Stimulated activated CD8-positive, alpha-beta memory T cell treated with anti-CD3 and anti-CD28 coated beads, Interleukin-2, amount 100 ng/mL, for 48 hours (primary cell): ENCODE measurements around the gene HMX1.

Experiments used
- DNase-seq, 2 donors: peaks; one replicate each; pipeline ENCODE4 v3.0.0-alpha.2; 2020; ENCODE audit warnings: low read depth in 2 of 2

Gene HMX1

DNA sequence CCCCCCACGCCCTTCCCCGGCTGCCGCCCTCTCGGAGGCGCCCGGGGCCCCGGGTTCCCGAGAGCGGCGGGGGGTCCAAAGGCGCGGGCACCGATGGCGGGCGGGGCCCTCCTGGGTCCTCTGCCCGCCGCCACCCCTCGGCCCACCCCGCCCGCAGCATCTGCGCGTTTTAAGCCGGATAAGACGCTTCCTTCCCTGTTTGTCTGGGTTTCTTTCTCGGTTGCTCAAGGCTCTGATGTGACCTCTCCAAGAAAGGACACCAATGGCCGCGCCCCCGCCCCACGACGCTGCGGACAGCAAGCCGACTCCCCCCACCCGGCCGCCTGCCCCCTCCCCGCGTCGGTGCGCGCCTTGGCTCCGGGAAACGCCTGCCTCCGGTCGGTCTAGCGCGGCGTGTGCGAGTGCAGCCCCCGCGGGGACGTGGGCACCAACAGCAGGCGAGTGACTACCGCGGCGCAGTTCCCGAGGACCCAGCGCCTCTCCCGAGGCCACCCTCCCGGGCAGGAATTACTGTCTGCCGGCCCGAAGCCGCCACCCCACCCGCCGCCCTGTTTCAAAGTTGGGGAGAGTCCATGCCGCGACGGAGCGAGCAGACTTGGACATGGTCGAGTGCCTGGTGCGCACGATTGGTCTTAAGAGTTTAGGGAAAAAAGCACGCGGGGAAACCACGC, 21.1 kb upstream of the HMX1 start:
- DNase-seq, result no peak

GRCh38 chr4:8891646-8892555, 20.3 kb upstream of the HMX1 start:
- no peak for DNase-seq

- DNase-seq, result no peak
Observed at GRCh38 chr4:8891255-8891645, 19.6 kb upstream of the HMX1 start.

DNA sequence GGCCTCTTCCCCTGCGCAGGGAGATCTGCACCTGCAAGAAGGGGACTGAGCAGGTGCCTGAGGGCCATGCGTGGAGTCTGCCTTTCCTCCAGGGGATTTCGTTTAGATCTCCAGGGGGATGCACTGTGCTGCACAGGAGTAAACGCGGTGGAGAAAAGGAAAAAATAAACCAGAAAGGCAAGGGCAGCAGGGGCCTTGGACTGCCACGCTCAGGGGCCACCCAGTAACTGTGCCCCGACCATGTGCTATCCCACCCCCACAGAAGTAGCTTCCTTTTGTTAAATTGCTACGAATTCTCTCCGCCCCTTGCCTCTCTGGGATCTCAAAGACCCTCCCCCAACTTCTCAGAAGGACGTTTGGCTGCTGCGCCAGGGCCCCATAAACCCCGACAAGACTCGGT, 17.2 kb upstream of the HMX1 start:
- DNase-seq, result no peak

- no peak for DNase-seq
Observed at GRCh38 chr4:8886612-8887406, 15.2 kb upstream of the HMX1 start.

DNA sequence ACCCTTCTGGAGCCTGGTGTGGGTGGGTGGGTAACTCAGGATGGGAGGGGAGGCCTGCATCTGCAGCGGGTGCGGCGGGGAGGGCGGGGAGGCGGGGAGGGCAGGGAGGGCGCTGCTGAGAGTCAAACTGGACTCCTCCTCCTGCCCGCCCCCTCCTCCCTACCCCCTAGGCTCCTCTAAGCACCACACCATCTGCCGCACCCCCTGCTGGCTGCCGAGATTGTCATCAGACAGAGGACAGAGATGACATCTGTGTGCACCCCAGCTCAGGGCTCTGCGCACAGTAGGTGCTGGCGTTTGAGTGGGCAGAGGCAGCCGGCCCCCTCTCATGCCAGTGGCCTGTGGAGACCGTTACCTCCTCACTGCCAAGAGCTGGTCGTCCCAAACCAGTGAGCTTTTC, 10.6 kb upstream of the HMX1 start:
- DNase-seq, result no peak

DNA sequence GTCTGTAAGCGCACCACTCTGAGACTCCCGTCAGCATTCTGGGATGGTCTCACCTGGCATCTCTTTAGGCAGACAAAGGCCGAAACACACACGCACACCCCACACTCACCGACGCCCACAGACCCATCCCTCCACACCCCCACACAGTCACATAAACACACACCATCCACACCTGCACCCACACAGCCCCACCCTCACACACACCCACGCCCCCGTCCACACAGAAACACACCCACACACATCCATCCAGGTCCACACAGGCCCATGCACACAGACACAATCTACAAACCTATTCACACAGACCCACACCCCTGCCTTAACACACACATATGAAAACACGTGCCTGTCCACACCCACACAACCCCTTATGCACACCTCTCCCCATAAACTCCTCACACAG, 9.2 kb upstream of the HMX1 start:
- DNase-seq, result no peak

DNA sequence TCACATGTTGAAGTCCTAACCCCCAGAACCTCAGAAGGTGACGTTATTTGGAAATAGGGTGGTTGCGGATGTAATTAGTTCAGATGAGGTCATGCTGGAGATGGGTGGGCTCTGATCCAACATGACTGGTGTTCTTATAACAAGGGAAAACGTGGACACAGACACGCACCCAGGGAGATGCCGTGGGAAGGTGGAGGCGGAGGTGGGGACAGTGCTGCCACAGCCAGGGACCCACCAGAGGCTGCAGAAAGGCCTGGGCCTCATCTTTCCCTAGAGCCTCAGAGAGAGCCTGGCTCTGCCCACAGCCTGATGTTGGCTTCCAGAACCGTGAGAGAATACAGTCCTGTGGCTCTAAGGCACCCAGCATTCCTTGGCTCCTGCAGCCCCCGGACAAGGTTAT, 7.9 kb upstream of the HMX1 start:
- no peak for DNase-seq

DNA sequence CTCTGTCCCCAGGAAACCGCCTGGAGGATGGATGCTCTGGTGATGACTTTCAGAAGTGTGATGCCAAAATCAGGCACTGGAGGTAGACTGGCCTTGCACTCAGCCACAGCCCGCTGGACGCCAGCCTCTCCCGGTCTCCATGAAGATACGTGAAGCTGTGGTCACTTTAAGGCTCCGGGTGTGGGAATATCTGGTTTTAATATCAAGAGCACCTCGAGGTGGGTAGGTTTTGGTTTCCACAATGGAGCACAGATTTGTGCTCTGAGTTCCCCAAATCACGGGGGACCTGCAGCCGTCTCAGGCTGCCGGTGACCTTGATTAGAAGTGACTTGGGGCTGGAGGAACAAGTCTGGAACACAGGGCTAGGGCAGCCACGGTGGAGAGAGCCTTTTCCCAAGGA, 6.8 kb upstream of the HMX1 start:
- DNase-seq, result no peak

- DNase-seq, result no peak
Observed at GRCh38 chr4:8877780-8878040, 6.1 kb upstream of the HMX1 start.

GRCh38 chr4:8876982-8877779, 5.5 kb upstream of the HMX1 start:
- no peak for DNase-seq

DNA sequence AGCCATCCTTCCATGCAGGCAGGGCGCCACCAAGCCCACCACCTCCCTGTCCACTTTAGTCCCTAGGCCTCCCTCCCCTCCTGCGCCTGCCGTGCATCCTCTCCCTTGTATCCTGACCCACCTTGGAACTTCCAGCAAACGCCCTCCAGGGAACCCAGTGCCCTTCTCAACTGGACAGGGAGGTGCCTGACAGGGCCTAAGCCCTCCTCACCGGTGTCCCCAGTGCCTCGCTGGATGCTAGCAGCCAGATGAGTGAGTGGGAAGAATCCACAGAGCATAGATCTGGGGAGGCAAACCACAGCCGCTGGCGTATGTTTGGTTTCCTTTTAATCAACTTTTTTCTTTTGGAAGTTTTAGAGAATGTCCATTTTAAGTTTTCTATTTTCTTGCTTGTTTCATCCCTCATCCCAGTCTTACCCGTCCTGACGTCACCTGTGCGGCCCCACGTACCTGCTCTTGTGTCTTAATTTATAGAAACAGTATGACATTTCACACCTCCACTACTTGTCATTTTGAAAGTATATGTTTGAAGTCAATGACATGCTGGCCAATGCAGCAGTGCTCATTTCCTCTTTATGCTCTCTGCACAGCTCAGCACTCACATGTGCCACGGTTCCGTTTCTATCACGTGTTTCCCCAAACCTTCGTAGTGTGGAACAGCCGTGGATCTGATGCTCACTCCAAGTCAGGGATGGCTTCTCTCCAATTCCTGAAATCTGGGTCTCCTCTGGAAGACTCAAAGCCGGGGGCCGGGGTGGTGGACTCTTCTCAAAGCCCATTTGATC, 3.4 kb upstream of the HMX1 start:
- DNase-seq, result no peak

- no peak for DNase-seq
Observed at GRCh38 chr4:8874003-8874895, 2.6 kb upstream of the HMX1 start.

DNA sequence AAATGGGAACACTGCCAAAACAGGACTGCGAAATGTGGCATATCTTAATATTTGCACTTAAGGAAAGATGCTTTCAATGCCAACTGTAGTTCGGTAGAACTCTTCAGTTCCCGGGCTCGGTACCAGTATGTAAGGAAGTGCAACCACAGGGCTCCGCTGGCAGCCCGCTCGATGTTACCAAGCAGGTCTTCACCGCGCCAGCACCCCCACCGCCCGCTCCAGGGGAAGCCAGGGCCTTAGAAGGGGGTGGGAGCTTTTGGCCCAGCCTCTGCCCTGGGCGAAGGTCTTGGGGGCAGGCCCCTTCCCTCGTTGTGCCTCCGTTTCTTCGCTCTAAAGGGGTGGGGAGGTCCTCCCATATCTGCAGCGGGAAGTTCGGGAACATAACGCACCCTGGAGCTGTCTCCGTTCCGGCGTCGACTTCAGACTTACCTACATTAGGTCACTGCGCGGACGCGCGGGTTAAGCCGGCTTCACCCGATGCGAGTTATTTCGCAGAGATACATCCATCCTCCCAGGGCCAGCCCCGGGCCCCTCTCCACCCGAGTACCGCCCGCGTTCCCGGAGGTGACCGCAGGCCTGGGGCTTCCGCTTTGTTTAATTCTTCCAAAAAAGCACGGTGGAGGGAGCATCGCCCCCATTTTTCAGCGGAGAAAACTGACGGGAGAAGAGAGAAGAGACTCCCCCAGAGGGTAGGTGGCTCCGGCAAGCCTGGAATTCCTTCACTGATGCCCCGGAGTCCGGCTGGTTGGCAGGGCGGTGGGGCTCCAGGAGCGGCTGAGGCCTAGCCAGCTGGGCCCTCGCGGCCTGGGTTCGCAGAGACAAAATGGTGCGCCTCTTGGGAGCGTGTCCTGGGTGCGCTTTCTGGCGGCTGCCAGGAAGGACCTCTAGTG, 1.0 kb upstream of the HMX1 start:
- no peak for DNase-seq

GRCh38 chr4:8870647-8871416, 807 bp downstream of the HMX1 start:
- no peak for DNase-seq

DNA sequence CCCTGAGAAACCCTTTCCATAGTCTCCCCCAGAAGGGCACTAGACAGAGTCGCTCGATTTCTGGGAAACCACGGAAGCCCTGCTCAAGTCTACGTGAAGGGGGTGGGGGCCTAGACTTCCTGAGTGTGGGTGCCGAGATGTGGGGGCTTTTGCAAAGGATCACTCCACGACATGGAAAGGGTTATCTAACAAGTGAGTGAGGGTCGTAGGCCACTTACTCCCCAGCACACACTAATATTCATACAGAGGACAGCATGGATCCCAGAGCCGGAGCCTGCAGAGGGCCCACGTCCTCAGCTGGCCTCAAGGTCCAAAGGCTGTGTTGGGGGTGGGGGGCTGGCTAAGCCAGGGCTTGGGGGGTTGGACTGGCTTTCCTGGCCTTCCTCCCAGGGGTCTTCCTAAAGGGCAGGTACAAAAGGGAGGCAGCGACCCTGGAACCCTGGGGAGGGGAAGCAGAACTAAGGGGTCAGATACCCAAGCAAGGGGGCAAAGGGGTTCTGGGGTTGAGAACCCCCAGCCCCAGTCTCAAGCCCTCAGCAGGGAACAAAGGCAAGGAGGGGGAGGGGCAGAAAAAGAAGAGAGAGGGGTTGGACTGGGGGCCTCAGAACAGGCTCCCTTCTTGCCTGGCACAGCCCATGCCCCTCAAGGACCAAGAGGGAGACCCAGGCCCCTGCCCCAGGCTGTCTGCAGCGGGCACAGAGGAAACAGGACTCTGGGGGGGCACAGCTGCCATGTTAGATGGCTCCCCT, 1.6 kb downstream of the HMX1 start:
- DNase-seq, result no peak
